ENCODE measurements around the gene TBL1XR1.

Gene TBL1XR1

GRCh38 chr3:177109688-177110330, 87.5 kb downstream of the TBL1XR1 start:
- TF ChIP-seq TCF12 (IDR thresholded peaks at IDR 0.05; ENCODE audit: low read depth), result no peak

GRCh38 chr3:177108648-177109047, 88.6 kb downstream of the TBL1XR1 start:
- TF ChIP-seq ZBTB7A (IDR thresholded peaks at IDR 0.05; ENCODE audit: low read depth), result no peak
- TF ChIP-seq NFIC (IDR thresholded peaks at IDR 0.05), result no peak
- TF ChIP-seq EP300 (IDR thresholded peaks at IDR 0.05; ENCODE audit: borderline replicate concordance), result no peak

- no peak for TF ChIP-seq USF1 (IDR thresholded peaks at IDR 0.05)
- TF ChIP-seq EGR1 (IDR thresholded peaks at IDR 0.05), result no peak
- TF ChIP-seq TAF1 (IDR thresholded peaks at IDR 0.05; ENCODE audit: low read depth), result no peak
- TF ChIP-seq RAD21 (IDR thresholded peaks at IDR 0.05; ENCODE audit: low read depth), result no peak
- TF ChIP-seq MAX (IDR thresholded peaks at IDR 0.05), result no peak
- TF ChIP-seq TEAD4 (IDR thresholded peaks at IDR 0.05), result no peak
- no peak for TF ChIP-seq YY1 (IDR thresholded peaks at IDR 0.05; ENCODE audit: low read depth)
- no peak for TF ChIP-seq FOXM1 (IDR thresholded peaks at IDR 0.05; ENCODE audit: borderline replicate concordance, low read depth)
- no peak for TF ChIP-seq REST (IDR thresholded peaks at IDR 0.05; ENCODE audit: low read depth)
- no peak for TF ChIP-seq ZBTB7A (IDR thresholded peaks at IDR 0.05; ENCODE audit: low read depth)
- no peak for TF ChIP-seq NFIC (IDR thresholded peaks at IDR 0.05)
- TF ChIP-seq CREB1 (IDR thresholded peaks at IDR 0.05; ENCODE audit: low read depth), result no peak
- no peak for TF ChIP-seq CEBPB (IDR thresholded peaks at IDR 0.05)
- no peak for TF ChIP-seq EP300 (IDR thresholded peaks at IDR 0.05; ENCODE audit: borderline replicate concordance)
- no peak for TF ChIP-seq TCF12 (IDR thresholded peaks at IDR 0.05; ENCODE audit: low read depth)
Measured at GRCh38 chr3:177107461-177108239, 89.6 kb downstream of the TBL1XR1 start.

- no peak for TF ChIP-seq TEAD4 (IDR thresholded peaks at IDR 0.05)
- TF ChIP-seq REST (IDR thresholded peaks at IDR 0.05; ENCODE audit: low read depth), result no peak
- TF ChIP-seq RAD21 (IDR thresholded peaks at IDR 0.05; ENCODE audit: low read depth), result no peak
- no peak for TF ChIP-seq TAF1 (IDR thresholded peaks at IDR 0.05; ENCODE audit: low read depth)
- TF ChIP-seq TCF12 (IDR thresholded peaks at IDR 0.05; ENCODE audit: low read depth), result no peak
- TF ChIP-seq FOXM1 (IDR thresholded peaks at IDR 0.05; ENCODE audit: borderline replicate concordance, low read depth), result no peak
- no peak for TF ChIP-seq CREB1 (IDR thresholded peaks at IDR 0.05; ENCODE audit: low read depth)
- no peak for TF ChIP-seq YY1 (IDR thresholded peaks at IDR 0.05; ENCODE audit: low read depth)
- no peak for TF ChIP-seq MAX (IDR thresholded peaks at IDR 0.05)
- TF ChIP-seq EP300 (IDR thresholded peaks at IDR 0.05; ENCODE audit: borderline replicate concordance), result no peak
- TF ChIP-seq CEBPB (IDR thresholded peaks at IDR 0.05), result no peak
- TF ChIP-seq EGR1 (IDR thresholded peaks at IDR 0.05), result no peak
- no peak for TF ChIP-seq ZBTB7A (IDR thresholded peaks at IDR 0.05; ENCODE audit: low read depth)
- no peak for TF ChIP-seq USF1 (IDR thresholded peaks at IDR 0.05)
- no peak for TF ChIP-seq NFIC (IDR thresholded peaks at IDR 0.05)
Measured at GRCh38 chr3:177106594-177106993, 90.7 kb downstream of the TBL1XR1 start.

GRCh38 chr3:177106184-177106583, 91.1 kb downstream of the TBL1XR1 start:
- TF ChIP-seq TCF12 (IDR thresholded peaks at IDR 0.05; ENCODE audit: low read depth), result no peak
- TF ChIP-seq FOXM1 (IDR thresholded peaks at IDR 0.05; ENCODE audit: borderline replicate concordance, low read depth), result no peak
- no peak for TF ChIP-seq NFIC (IDR thresholded peaks at IDR 0.05)
- TF ChIP-seq EGR1 (IDR thresholded peaks at IDR 0.05), result no peak
- TF ChIP-seq RAD21 (IDR thresholded peaks at IDR 0.05; ENCODE audit: low read depth), result no peak
- TF ChIP-seq YY1 (IDR thresholded peaks at IDR 0.05; ENCODE audit: low read depth), result no peak
- no peak for TF ChIP-seq CEBPB (IDR thresholded peaks at IDR 0.05)
- no peak for TF ChIP-seq CREB1 (IDR thresholded peaks at IDR 0.05; ENCODE audit: low read depth)
- TF ChIP-seq TAF1 (IDR thresholded peaks at IDR 0.05; ENCODE audit: low read depth), result no peak
- no peak for TF ChIP-seq ZBTB7A (IDR thresholded peaks at IDR 0.05; ENCODE audit: low read depth)
- TF ChIP-seq USF1 (IDR thresholded peaks at IDR 0.05), result no peak
- no peak for TF ChIP-seq TEAD4 (IDR thresholded peaks at IDR 0.05)
- no peak for TF ChIP-seq EP300 (IDR thresholded peaks at IDR 0.05; ENCODE audit: borderline replicate concordance)
- TF ChIP-seq MAX (IDR thresholded peaks at IDR 0.05), result no peak
- no peak for TF ChIP-seq REST (IDR thresholded peaks at IDR 0.05; ENCODE audit: low read depth)

Data from Ishikawa (cell line).